H9 (cell line): Measurements from ENCODE around the gene SCOC. TPM values are rescaled to one million over a fixed set of nuclear protein-coding genes. Genes with fewer than 3 reads are reported as not detected.

Source experiments
- DNase-seq: peaks from one replicate; pipeline ENCODE4 v3.0.0-alpha.2; 2017
- H2AFZ ChIP-seq: one replicate; pipeline ENCODE4 v1.6.1; 2013; ENCODE audit warnings: mild to moderate bottlenecking, low read length, control low read depth, moderate library complexity
- H2AK5ac ChIP-seq: 2 replicates; pipeline ENCODE4 v1.6.1; 2013; ENCODE audit warnings: low read length, control low read depth, mixed read lengths; ENCODE audit not compliant: insufficient read length
- H2BK120ac ChIP-seq: one replicate; pipeline ENCODE4 v1.6.1; 2013; ENCODE audit warnings: low read depth, mild to moderate bottlenecking, low read length, control low read depth, inconsistent platforms; ENCODE audit not compliant: poor library complexity, severe bottlenecking
- H2BK12ac ChIP-seq: 2 replicates; pipeline ENCODE4 v1.6.1; 2013; ENCODE audit warnings: low read length, control low read depth, mixed read lengths, low read depth; ENCODE audit not compliant: insufficient read length
- H2BK15ac ChIP-seq: 2 replicates; pipeline ENCODE4 v1.6.1; 2013; ENCODE audit warnings: low read depth, low read length, control low read depth
- H2BK20ac ChIP-seq: one replicate; pipeline ENCODE4 v1.6.1; 2013; ENCODE audit warnings: low read depth, mild to moderate bottlenecking, low read length, control low read depth, inconsistent platforms; ENCODE audit not compliant: poor library complexity, severe bottlenecking
- H2BK5ac ChIP-seq: 2 replicates; pipeline ENCODE4 v1.6.1; 2013; ENCODE audit warnings: low read length, control low read depth, mixed read lengths; ENCODE audit not compliant: insufficient read length
- H3K14ac ChIP-seq: 2 replicates; pipeline ENCODE4 v1.6.1; 2013; ENCODE audit warnings: low read length, control low read depth; ENCODE audit not compliant: insufficient read depth
- H3K18ac ChIP-seq: 2 replicates; pipeline ENCODE4 v1.6.1; 2013; ENCODE audit warnings: low read depth, mild to moderate bottlenecking, mixed read lengths, low read length, control low read depth; ENCODE audit not compliant: insufficient read length
- H3K23ac ChIP-seq: 2 replicates; pipeline ENCODE4 v1.6.1; 2013; ENCODE audit warnings: low read length, control low read depth, mixed read lengths, low read depth; ENCODE audit not compliant: insufficient read length
- H3K23me2 ChIP-seq: 2 replicates; pipeline ENCODE4 v1.6.1; 2013; ENCODE audit warnings: low read depth, mild to moderate bottlenecking, mixed read lengths, low read length, control low read depth; ENCODE audit not compliant: insufficient read length, poor library complexity, severe bottlenecking
- H3K27ac ChIP-seq: 2 replicates; pipeline ENCODE4 v1.5.1; 2013; ENCODE audit warnings: low read length, control low read depth, mixed read lengths, low read depth; ENCODE audit not compliant: insufficient read length
- H3K27me3 ChIP-seq: 2 replicates; pipeline ENCODE4 v1.6.1; 2013; ENCODE audit warnings: low read length, control low read depth, inconsistent platforms; ENCODE audit not compliant: insufficient read depth
- H3K4ac ChIP-seq: 2 replicates; pipeline ENCODE4 v1.6.1; 2013; ENCODE audit warnings: low read depth, mild to moderate bottlenecking, control low read depth, inconsistent platforms, low read length, moderate library complexity
- H3K4me1 ChIP-seq: 2 replicates; pipeline ENCODE4 v1.6.1; 2013; ENCODE audit warnings: low read length, control low read depth, inconsistent platforms; ENCODE audit not compliant: insufficient read depth
- H3K4me2 ChIP-seq: 2 replicates; pipeline ENCODE4 v1.6.1; 2013; ENCODE audit warnings: low read length, control low read depth, mixed read lengths; ENCODE audit not compliant: insufficient read length, insufficient read depth
- H3K56ac ChIP-seq: 2 replicates; pipeline ENCODE4 v1.6.1; 2013; ENCODE audit warnings: low read depth, mild to moderate bottlenecking, mixed read lengths, low read length, control low read depth; ENCODE audit not compliant: insufficient read length
- H3K79me1 ChIP-seq: 2 replicates; pipeline ENCODE4 v1.6.1; 2013; ENCODE audit warnings: low read depth, mild to moderate bottlenecking, moderate library complexity, low read length, control low read depth, inconsistent platforms; ENCODE audit not compliant: insufficient read depth, poor library complexity, severe bottlenecking
- H3K79me2 ChIP-seq: 2 replicates; pipeline ENCODE4 v1.6.1; 2013; ENCODE audit warnings: low read length, control low read depth, inconsistent platforms; ENCODE audit not compliant: insufficient read depth
- H3K9ac ChIP-seq: 2 replicates; pipeline ENCODE4 v1.6.1; 2013; ENCODE audit warnings: low read length, control low read depth, mixed read lengths; ENCODE audit not compliant: insufficient read length; ENCODE audit errors: extremely low read depth
- H3K9me3 ChIP-seq: one replicate; pipeline ENCODE4 v1.6.1; 2013; ENCODE audit warnings: low read depth, low read length, inconsistent platforms; ENCODE audit not compliant: control insufficient read depth
- H3T11ph ChIP-seq: one replicate; pipeline ENCODE4 v1.6.1; 2013; ENCODE audit warnings: mild to moderate bottlenecking, low read length, control low read depth, inconsistent platforms
- H4K20me1 ChIP-seq: one replicate; pipeline ENCODE4 v1.6.1; 2013; ENCODE audit not compliant: control insufficient read depth, insufficient read length, insufficient read depth
- H4K5ac ChIP-seq: 2 replicates; pipeline ENCODE4 v1.6.1; 2013; ENCODE audit warnings: low read depth, mild to moderate bottlenecking, mixed read lengths, low read length, control low read depth; ENCODE audit not compliant: insufficient read length
- H4K8ac ChIP-seq: replicated peaks from 2 replicates; pipeline ENCODE4 v1.6.1; 2013; ENCODE audit warnings: low read length, control low read depth, mixed read lengths, low read depth; ENCODE audit not compliant: insufficient read length
- H4K91ac ChIP-seq: 2 replicates; pipeline ENCODE4 v1.6.1; 2013; ENCODE audit warnings: low read depth, mild to moderate bottlenecking, moderate library complexity, mixed read lengths, low read length, control low read depth; ENCODE audit not compliant: insufficient read length
- H3K27ac Mint-ChIP-seq, 3 experiments: 2 replicates in 2 of 3; 3 replicates in 1 of 3; pipeline ENCODE4 v1.8.0; 2020 to 2021; ENCODE audit warnings: mixed read lengths in 3 of 3, mild to moderate bottlenecking in 1 of 3, moderate library complexity in 1 of 3
- H3K27me3 Mint-ChIP-seq: 2 replicates; pipeline ENCODE4 v1.8.0; 2021; ENCODE audit warnings: low read depth, mild to moderate bottlenecking, moderate library complexity, mixed read lengths
- H3K36me3 Mint-ChIP-seq, 3 experiments: 2 replicates in 2 of 3; 3 replicates in 1 of 3; pipeline ENCODE4 v1.8.0; 2020 to 2021; ENCODE audit warnings: low read depth in 3 of 3, mixed read lengths in 3 of 3; ENCODE audit not compliant: insufficient read depth in 1 of 3
- H3K4me1 Mint-ChIP-seq, 2 experiments: 2 replicates each; pipeline ENCODE4 v1.8.0; 2020; ENCODE audit warnings: mixed read lengths in 2 of 2
- H3K4me3 Mint-ChIP-seq, 2 experiments: 2 replicates in 1 of 2; 3 replicates in 1 of 2; pipeline ENCODE4 v1.8.0; 2020 to 2021; ENCODE audit warnings: mild to moderate bottlenecking in 2 of 2, mixed read lengths in 2 of 2, moderate library complexity in 1 of 2
- H3K9me3 Mint-ChIP-seq, 2 experiments: 2 replicates in 1 of 2; 3 replicates in 1 of 2; pipeline ENCODE4 v1.8.0; 2020; ENCODE audit warnings: mild to moderate bottlenecking in 2 of 2, mixed read lengths in 2 of 2, moderate library complexity in 1 of 2
- WGBS: extraction: QIAGEN DNeasy Blood & Tissue Kit; methylation state at CpG from one replicate; pipeline ENCODE4 v1.1.7; 2013; ENCODE audit warnings: missing lambda C conversion rate, low lambda C conversion rate, mixed read lengths; ENCODE audit not compliant: insufficient read length; ENCODE audit errors: extremely low coverage; 5-methylcytosine and 5-hydroxymethylcytosine counted together
- total RNA-seq: library from RNA; stranded (reverse); gene quantifications from 2 replicates; pipeline ENCODE4 v1.2.1, GENCODE V29; 2021
- TF ChIP-seq, protein P1 (sequence below): fragments of 200-600 bp; sonication (generic); conservative IDR thresholded peaks from 3 replicates; pipeline ENCODE4 v1.8.0; 2021; ENCODE audit warnings: antibody characterized with exemption, mild to moderate bottlenecking

Gene SCOC
- total RNA-seq, 1 experiment from 2014 or later: 29.4 TPM

DNA sequence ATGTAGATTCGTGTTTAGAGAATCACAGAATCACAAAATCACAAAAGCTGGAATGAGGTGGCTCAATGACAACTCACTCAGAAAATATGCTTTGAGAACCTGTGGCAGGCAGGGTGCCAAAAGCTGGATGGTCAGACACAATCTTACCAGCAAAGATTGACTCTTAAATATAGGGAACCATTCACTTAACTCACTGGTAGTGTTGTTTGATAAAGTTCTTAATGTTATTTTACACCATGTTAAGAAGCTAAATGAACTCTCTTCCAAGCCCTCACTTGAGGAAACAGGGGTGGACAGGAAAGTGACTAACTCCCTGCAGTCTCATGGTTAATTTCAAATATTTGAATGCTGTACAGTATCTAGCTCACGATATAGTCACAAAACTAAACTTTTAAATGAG lies 5.7 kb upstream of the SCOC start:
- Mint-ChIP-seq H3K4me3 (no peak overlapping the region), H3K27ac (no peak overlapping the region), H3K27me3 (peaks cover 33% of the 10 kb centered on the region), H3K36me3 (no peaks in the 10 kb centered on the region), H3K9me3 (no peaks in the 10 kb centered on the region), H3K4me1 (peaks cover 3 to 4% of the 10 kb centered on the region in 2 experiments; a peak in 3 of 4 replicates)
- no peaks in the 10 kb centered on the region for H4K20me1 ChIP-seq
- no peak overlapping the region for H2BK120ac ChIP-seq
- no peak overlapping the region for H3K14ac ChIP-seq
- H4K91ac ChIP-seq: no peak overlapping the region
- H3K9ac ChIP-seq: no peak overlapping the region
- H2AFZ ChIP-seq: no peak overlapping the region
- TF ChIP-seq, protein P1, sequence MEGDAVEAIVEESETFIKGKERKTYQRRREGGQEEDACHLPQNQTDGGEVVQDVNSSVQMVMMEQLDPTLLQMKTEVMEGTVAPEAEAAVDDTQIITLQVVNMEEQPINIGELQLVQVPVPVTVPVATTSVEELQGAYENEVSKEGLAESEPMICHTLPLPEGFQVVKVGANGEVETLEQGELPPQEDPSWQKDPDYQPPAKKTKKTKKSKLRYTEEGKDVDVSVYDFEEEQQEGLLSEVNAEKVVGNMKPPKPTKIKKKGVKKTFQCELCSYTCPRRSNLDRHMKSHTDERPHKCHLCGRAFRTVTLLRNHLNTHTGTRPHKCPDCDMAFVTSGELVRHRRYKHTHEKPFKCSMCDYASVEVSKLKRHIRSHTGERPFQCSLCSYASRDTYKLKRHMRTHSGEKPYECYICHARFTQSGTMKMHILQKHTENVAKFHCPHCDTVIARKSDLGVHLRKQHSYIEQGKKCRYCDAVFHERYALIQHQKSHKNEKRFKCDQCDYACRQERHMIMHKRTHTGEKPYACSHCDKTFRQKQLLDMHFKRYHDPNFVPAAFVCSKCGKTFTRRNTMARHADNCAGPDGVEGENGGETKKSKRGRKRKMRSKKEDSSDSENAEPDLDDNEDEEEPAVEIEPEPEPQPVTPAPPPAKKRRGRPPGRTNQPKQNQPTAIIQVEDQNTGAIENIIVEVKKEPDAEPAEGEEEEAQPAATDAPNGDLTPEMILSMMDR: no peak
- WGBS: no CpG with 5 or more reads among the region's 2 CpGs
- no peak overlapping the region for H2BK12ac ChIP-seq
- no peak overlapping the region for H2AK5ac ChIP-seq
- H3K9me3 ChIP-seq: no peaks in the 10 kb centered on the region
- H3K23ac ChIP-seq: no peak overlapping the region
- no peak overlapping the region for H4K8ac ChIP-seq
- no peak overlapping the region for H2BK5ac ChIP-seq
- no peak overlapping the region for H3K56ac ChIP-seq
- no peak overlapping the region for H3K18ac ChIP-seq
- no peak overlapping the region for H3K4ac ChIP-seq
- no peaks in the 10 kb centered on the region for H3K27me3 ChIP-seq
- H3K23me2 ChIP-seq: no peaks in the 10 kb centered on the region
- no peaks in the 10 kb centered on the region for H3K79me2 ChIP-seq
- no peak overlapping the region for H3K4me2 ChIP-seq
- DNase-seq: no peak
- no peaks in the 10 kb centered on the region for H3K4me1 ChIP-seq
- no peak overlapping the region for H2BK15ac ChIP-seq
- H3K79me1 ChIP-seq: no peaks in the 10 kb centered on the region
- H4K5ac ChIP-seq: no peak overlapping the region
- H3T11ph ChIP-seq: no peak overlapping the region
- H2BK20ac ChIP-seq: no peak overlapping the region
- H3K27ac ChIP-seq: no peak overlapping the region
